Liver (tissue), 9 donors: ENCODE data around the gene GLIPR2. TPM values are rescaled to one million over a fixed set of nuclear protein-coding genes. Genes with fewer than 3 reads are reported as not detected.
"Not testable (repeated sequence)": the region's sequence is repeated elsewhere in the genome, so short reads cannot be mapped to it uniquely, and the experiment has no call there.

Source experiments
- DNase-seq: peaks from one replicate; pipeline ENCODE4 v3.0.0-alpha.2; 2017; ENCODE audit warnings: low spot score
- H3K27ac ChIP-seq, 2 donors: one replicate each; pipeline ENCODE4 v1.7.0; 2013; ENCODE audit warnings: inconsistent platforms in 2 of 2, low read length in 2 of 2, control low read depth in 1 of 2, low read depth in 1 of 2, mild to moderate bottlenecking in 1 of 2
- H3K27me3 ChIP-seq, 4 donors: one replicate each; pipeline versions ENCODE4 v1.6.1 to v1.7.0; 2013; ENCODE audit warnings: low read length in 3 of 4, inconsistent platforms in 1 of 4, mild to moderate bottlenecking in 1 of 4, moderate library complexity in 1 of 4; ENCODE audit not compliant: control insufficient read depth in 4 of 4, insufficient read depth in 4 of 4
- H3K36me3 ChIP-seq, 4 donors: one replicate each; pipeline versions ENCODE4 v1.6.1 to v1.7.0; 2013; ENCODE audit warnings: low read length in 3 of 4, mild to moderate bottlenecking in 3 of 4, low read depth in 1 of 4, moderate library complexity in 1 of 4; ENCODE audit not compliant: control insufficient read depth in 4 of 4, insufficient read depth in 3 of 4
- H3K4me1 ChIP-seq, 4 donors: one replicate each; pipeline versions ENCODE4 v1.6.1 to v1.7.0; 2013; ENCODE audit warnings: low read length in 3 of 4, mild to moderate bottlenecking in 3 of 4, moderate library complexity in 1 of 4; ENCODE audit not compliant: control insufficient read depth in 4 of 4, insufficient read depth in 4 of 4
- H3K4me3 ChIP-seq, 3 donors: one replicate each; pipeline versions ENCODE4 v1.6.1 to v1.7.0; 2013; ENCODE audit warnings: low read length in 3 of 3, control low read depth in 1 of 3, low read depth in 1 of 3, mild to moderate bottlenecking in 1 of 3
- H3K9ac ChIP-seq, 2 donors: one replicate each; pipeline ENCODE4 v1.7.0; 2013; ENCODE audit warnings: low read length in 2 of 2, mild to moderate bottlenecking in 2 of 2, moderate library complexity in 2 of 2, control low read depth in 1 of 2, low read depth in 1 of 2
- H3K9me3 ChIP-seq, 4 donors: one replicate each; pipeline versions ENCODE4 v1.6.1 to v1.7.0; 2013; ENCODE audit warnings: low read length in 3 of 4; ENCODE audit not compliant: control insufficient read depth in 4 of 4
- FOXA1 ChIP-seq: IDR thresholded peaks from 2 replicates; pipeline ENCODE4 v1.6.1; 2016; ENCODE audit warnings: antibody characterized with exemption
- FOXA2 ChIP-seq: IDR thresholded peaks from 2 replicates; pipeline ENCODE4 v1.6.1; 2016; ENCODE audit warnings: antibody characterized with exemption
- HNF4G ChIP-seq: IDR thresholded peaks from 2 replicates; pipeline ENCODE4 v1.6.1; 2016; ENCODE audit warnings: antibody characterized with exemption
- JUND ChIP-seq, 2 donors: IDR thresholded peaks; 2 replicates each; pipeline ENCODE4 v1.6.1; 2016; ENCODE audit warnings: antibody characterized with exemption in 2 of 2
- MAX ChIP-seq: IDR thresholded peaks from 2 replicates; pipeline ENCODE4 v1.6.1; 2016; ENCODE audit warnings: antibody characterized with exemption
- NR2F2 ChIP-seq: IDR thresholded peaks from 2 replicates; pipeline ENCODE4 v1.6.1; 2016; ENCODE audit warnings: antibody characterized with exemption
- RAD21 ChIP-seq, 2 donors: IDR thresholded peaks; 2 replicates each; pipeline ENCODE4 v1.6.1; 2016; ENCODE audit warnings: antibody characterized with exemption in 2 of 2, mild to moderate bottlenecking in 2 of 2
- TAF1 ChIP-seq: conservative IDR thresholded peaks from 2 replicates; pipeline ENCODE4 v1.6.1; 2016; ENCODE audit warnings: antibody characterized with exemption, mild to moderate bottlenecking
- YY1 ChIP-seq: IDR thresholded peaks from 2 replicates; pipeline ENCODE4 v1.6.1; 2016; ENCODE audit warnings: antibody characterized with exemption, mild to moderate bottlenecking
- WGBS: extraction: QIAGEN DNeasy Blood & Tissue Kit; methylation state at CpG from one replicate; pipeline ENCODE4 v1.1.7; 2013; 5-methylcytosine and 5-hydroxymethylcytosine counted together
- polyA plus RNA-seq, 2 donors: library from polyadenylated mRNA; stranded (reverse) in 1 of 2; unstranded in 1 of 2; fragments of 200-250 nt in 1 of 2; fragments of >200 nt in 1 of 2; fragmentation: Nextera tagmentation in 1 of 2; extraction: Ambion mirVana in 1 of 2; gene quantifications; one replicate each; pipeline versions ENCODE4 v1.2.1 to v1.2.3, GENCODE V29; 2013 to 2015
- total RNA-seq, 2 donors: library from RNA; depleted of rRNA; stranded (reverse); fragments of >200 nt; gene quantifications; one replicate each; pipeline ENCODE4 v1.2.3, GENCODE V29; 2014
- TF ChIP-seq, protein P1 (sequence below): IDR thresholded peaks from 2 replicates; pipeline ENCODE4 v1.6.1; 2016; ENCODE audit warnings: antibody characterized with exemption
- TF ChIP-seq, protein P2 (sequence below): IDR thresholded peaks from 2 replicates; pipeline ENCODE4 v1.6.1; 2016; ENCODE audit warnings: antibody characterized with exemption, mild to moderate bottlenecking
- TF ChIP-seq, protein P3 (sequence below): fragments of 150-350 bp; IDR thresholded peaks from 2 replicates; pipeline ENCODE4 v1.5.1; 2017; ENCODE audit warnings: improper control_type of control experiment, low read depth, low read length; ENCODE audit not compliant: missing input control
- donor health status: healthy.
- donor health status: healthy.
- donor health status: healthy.
- donor health status: healthy.
- donor health status: healthy.

The GLIPR2 gene
- total and polyA plus RNA-seq, 4 donors = 1.7 to 17.6 (median 2.9) TPM

DNA sequence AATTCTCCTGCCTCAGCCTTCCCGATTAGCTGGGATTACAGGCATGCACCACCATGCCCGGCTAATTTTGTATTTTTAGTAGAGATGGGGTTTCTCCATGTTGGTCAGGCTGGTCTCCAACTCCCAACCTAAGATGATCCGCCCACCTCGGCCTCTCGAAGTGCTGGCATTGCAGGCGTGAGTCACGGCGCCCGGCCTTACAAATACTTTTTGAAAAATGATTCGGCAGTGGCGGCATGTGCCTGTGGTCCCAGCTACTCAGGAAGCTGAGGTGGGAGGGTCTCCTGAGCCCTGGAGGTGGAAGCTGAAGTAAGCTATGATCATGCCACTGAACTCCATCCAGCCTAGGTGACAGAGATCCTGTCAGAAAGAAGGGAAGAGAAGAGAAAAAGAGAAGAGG, 23.6 kb downstream of the GLIPR2 start:
- not testable (repeated sequence) for H3K36me3 ChIP-seq, H3K9me3 ChIP-seq, H3K9ac ChIP-seq, H3K4me1 ChIP-seq, H3K27me3 ChIP-seq, H3K4me3 ChIP-seq, H3K27ac ChIP-seq, DNase-seq
- 94% methylated on average over 11 of the region's 11 CpGs for WGBS

DNA sequence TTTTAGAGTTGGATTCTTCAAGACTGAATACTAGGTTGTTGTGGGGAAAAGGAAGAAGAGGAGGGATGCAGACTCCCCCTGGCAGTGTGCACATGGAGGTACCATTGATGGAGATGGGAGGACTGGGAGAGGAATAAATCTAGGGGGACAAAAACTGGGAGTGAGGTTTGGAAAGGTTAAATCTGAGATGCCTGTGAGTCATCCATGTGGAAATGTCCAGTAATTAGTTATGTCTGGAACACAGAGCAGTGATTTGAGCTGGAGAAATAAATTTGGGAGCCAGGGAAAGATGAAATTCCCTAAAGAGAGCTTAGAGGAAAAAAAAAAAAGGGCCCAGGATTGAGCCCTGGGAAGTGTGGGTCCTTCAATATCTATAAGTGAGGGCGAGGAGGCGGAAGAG, 24.7 kb downstream of the GLIPR2 start:
- H3K27me3 ChIP-seq = no peaks in the 10 kb centered on the region
- no peak overlapping the region for H3K9ac ChIP-seq
- no peaks in the 10 kb centered on the region for H3K9me3 ChIP-seq
- no peak for DNase-seq
- H3K4me1 ChIP-seq = no peaks in the 10 kb centered on the region
- no peak overlapping the region for H3K4me3 ChIP-seq
- no peaks in the 10 kb centered on the region for H3K36me3 ChIP-seq
- TF ChIP-seq, protein P1, sequence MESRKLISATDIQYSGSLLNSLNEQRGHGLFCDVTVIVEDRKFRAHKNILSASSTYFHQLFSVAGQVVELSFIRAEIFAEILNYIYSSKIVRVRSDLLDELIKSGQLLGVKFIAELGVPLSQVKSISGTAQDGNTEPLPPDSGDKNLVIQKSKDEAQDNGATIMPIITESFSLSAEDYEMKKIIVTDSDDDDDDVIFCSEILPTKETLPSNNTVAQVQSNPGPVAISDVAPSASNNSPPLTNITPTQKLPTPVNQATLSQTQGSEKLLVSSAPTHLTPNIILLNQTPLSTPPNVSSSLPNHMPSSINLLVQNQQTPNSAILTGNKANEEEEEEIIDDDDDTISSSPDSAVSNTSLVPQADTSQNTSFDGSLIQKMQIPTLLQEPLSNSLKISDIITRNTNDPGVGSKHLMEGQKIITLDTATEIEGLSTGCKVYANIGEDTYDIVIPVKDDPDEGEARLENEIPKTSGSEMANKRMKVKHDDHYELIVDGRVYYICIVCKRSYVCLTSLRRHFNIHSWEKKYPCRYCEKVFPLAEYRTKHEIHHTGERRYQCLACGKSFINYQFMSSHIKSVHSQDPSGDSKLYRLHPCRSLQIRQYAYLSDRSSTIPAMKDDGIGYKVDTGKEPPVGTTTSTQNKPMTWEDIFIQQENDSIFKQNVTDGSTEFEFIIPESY = no peak
- TF ChIP-seq YY1 (no peak), MAX (no peak), TAF1 (no peak), FOXA2 (no peak), JUND (IDR thresholded peaks at IDR 0.05) (no peak), FOXA1 (no peak), HNF4G (no peak), RAD21 (IDR thresholded peaks at IDR 0.05) (no peak), NR2F2 (no peak)
- TF ChIP-seq, protein P2, sequence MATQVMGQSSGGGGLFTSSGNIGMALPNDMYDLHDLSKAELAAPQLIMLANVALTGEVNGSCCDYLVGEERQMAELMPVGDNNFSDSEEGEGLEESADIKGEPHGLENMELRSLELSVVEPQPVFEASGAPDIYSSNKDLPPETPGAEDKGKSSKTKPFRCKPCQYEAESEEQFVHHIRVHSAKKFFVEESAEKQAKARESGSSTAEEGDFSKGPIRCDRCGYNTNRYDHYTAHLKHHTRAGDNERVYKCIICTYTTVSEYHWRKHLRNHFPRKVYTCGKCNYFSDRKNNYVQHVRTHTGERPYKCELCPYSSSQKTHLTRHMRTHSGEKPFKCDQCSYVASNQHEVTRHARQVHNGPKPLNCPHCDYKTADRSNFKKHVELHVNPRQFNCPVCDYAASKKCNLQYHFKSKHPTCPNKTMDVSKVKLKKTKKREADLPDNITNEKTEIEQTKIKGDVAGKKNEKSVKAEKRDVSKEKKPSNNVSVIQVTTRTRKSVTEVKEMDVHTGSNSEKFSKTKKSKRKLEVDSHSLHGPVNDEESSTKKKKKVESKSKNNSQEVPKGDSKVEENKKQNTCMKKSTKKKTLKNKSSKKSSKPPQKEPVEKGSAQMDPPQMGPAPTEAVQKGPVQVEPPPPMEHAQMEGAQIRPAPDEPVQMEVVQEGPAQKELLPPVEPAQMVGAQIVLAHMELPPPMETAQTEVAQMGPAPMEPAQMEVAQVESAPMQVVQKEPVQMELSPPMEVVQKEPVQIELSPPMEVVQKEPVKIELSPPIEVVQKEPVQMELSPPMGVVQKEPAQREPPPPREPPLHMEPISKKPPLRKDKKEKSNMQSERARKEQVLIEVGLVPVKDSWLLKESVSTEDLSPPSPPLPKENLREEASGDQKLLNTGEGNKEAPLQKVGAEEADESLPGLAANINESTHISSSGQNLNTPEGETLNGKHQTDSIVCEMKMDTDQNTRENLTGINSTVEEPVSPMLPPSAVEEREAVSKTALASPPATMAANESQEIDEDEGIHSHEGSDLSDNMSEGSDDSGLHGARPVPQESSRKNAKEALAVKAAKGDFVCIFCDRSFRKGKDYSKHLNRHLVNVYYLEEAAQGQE = no peak
- TF ChIP-seq, protein P3, sequence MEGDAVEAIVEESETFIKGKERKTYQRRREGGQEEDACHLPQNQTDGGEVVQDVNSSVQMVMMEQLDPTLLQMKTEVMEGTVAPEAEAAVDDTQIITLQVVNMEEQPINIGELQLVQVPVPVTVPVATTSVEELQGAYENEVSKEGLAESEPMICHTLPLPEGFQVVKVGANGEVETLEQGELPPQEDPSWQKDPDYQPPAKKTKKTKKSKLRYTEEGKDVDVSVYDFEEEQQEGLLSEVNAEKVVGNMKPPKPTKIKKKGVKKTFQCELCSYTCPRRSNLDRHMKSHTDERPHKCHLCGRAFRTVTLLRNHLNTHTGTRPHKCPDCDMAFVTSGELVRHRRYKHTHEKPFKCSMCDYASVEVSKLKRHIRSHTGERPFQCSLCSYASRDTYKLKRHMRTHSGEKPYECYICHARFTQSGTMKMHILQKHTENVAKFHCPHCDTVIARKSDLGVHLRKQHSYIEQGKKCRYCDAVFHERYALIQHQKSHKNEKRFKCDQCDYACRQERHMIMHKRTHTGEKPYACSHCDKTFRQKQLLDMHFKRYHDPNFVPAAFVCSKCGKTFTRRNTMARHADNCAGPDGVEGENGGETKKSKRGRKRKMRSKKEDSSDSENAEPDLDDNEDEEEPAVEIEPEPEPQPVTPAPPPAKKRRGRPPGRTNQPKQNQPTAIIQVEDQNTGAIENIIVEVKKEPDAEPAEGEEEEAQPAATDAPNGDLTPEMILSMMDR = no peak
- WGBS = 92% methylated on average over 2 of the region's 2 CpGs
- H3K27ac ChIP-seq = no peak overlapping the region
